Measurements from ENCODE around the gene CATSPERB.
"Not testable (repeated sequence)": the region's sequence is repeated elsewhere in the genome, so short reads cannot be mapped to it uniquely, and the experiment has no call there.

CATSPERB gene

GRCh38 chr14:91580876-91581577 lies 150.9 kb downstream of the CATSPERB start:
- H3K9me3 ChIP-seq (replicated peaks in 1 of 11): peaks cover 24 to 39% (median 29%) of the 10 kb centered on the region in 11 experiments; a peak in 21 of 22 replicates
- no peaks in the 10 kb centered on the region for H4K20me1 ChIP-seq
- TF ChIP-seq Cebpa-rat (IDR thresholded peaks at IDR 0.05): no peak
- H3K36me3 ChIP-seq: no peaks in the 10 kb centered on the region
- no peak overlapping the region for H3K27ac ChIP-seq
- no peaks in the 10 kb centered on the region; a peak in 1 of 22 replicates for H3K27me3 ChIP-seq
- H3K9ac ChIP-seq: no peak overlapping the region
- no peak overlapping the region for H3K4me3 ChIP-seq
- no peak overlapping the region for H3K4me2 ChIP-seq
- no peaks in the 10 kb centered on the region for H3K4me1 ChIP-seq

- Histone ChIP-seq H4K20me1 (no peaks in the 10 kb centered on the region), H3K9me3 (replicated peaks in 1 of 11) (peaks cover 12 to 39% (median 17%) of the 10 kb centered on the region in 11 experiments; a peak in 19 of 22 replicates), H3K4me2 (no peak overlapping the region), H3K9ac (no peak overlapping the region), H3K4me1 (no peaks in the 10 kb centered on the region), H3K4me3 (no peak overlapping the region), H3K27ac (no peak overlapping the region), H3K27me3 (peaks cover 25 to 33% (median 29%) of the 10 kb centered on the region in 11 experiments), H3K36me3 (no peaks in the 10 kb centered on the region)
- TF ChIP-seq Cebpa-rat (IDR thresholded peaks at IDR 0.05): no peak
Measured at GRCh38 chr14:91577632-91578233, 154.2 kb downstream of the CATSPERB start.

DNA sequence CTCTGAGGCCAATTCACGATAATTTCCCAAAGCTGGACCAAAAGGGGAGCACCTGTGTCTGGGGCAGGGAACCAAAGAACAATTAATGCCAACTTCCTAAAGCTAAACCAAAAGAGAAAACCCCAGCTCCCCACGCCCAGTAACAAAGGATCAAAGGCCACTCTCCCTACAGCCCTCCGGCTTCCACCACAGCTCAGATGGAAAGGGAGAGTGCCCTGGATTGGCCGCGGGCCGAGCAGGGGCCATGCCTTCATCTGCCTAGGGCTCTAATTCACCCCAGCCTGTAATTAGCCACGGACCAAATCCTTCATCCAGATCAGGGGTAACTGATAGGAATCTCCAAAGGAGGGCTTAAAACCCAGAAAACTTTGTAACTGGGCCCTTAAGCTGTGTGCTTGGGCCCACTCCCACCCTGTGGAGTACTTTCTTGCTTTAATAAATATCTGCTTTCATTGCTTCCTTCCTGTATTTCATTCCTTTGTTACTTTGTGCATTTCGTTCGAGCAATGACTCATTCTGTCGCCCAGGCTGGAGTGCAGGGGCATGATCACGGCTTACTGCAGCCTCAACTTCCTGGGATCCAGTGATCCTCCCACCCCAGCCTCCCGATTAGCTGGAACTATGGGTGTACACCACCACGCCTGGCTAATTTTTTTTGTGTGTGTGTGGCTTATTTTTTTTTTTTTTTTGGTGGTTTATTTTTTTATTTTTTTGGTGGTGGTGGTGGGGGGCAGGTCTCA lies 156.2 kb downstream of the CATSPERB start:
- H3K9me3 ChIP-seq (replicated peaks in 1 of 11): peaks cover 12 to 39% (median 17%) of the 10 kb centered on the region in 11 experiments; a peak in 19 of 22 replicates
- no peak overlapping the region for H3K4me2 ChIP-seq

GRCh38 chr14:91573894-91574837 lies 157.7 kb downstream of the CATSPERB start:
- peaks cover 0 to 2% (median 0%) of the 10 kb centered on the region in 10 experiments; a peak in 1 of 20 replicates for H3K4me1 ChIP-seq
- H3K4me3 ChIP-seq: peak overlapping the region; percentile 37 to 62 (median 50); a peak in 18 of 20 replicates
- H3K9me3 ChIP-seq (replicated peaks in 1 of 11): peaks cover 12 to 35% (median 17%) of the 10 kb centered on the region in 11 experiments; a peak in 19 of 22 replicates
- H3K36me3 ChIP-seq: no peaks in the 10 kb centered on the region
- peak overlapping the region in 3 of 11 experiments; percentile 12 to 57 (median 17); a peak in 2 of 22 replicates for H3K9ac ChIP-seq
- peaks cover 25 to 36% (median 33%) of the 10 kb centered on the region in 11 experiments for H3K27me3 ChIP-seq
- H3K27ac ChIP-seq: no peak overlapping the region
- no peaks in the 10 kb centered on the region for H4K20me1 ChIP-seq
- peak overlapping the region; percentile 54 to 82 (median 70) for H3K4me2 ChIP-seq
- no peak for TF ChIP-seq Cebpa-rat (IDR thresholded peaks at IDR 0.05)

More for the DNA sequence above, 156.2 kb downstream of the CATSPERB start:
- no peaks in the 10 kb centered on the region for H4K20me1 ChIP-seq
- no peaks in the 10 kb centered on the region for H3K4me1 ChIP-seq
- no peak overlapping the region for H3K27ac ChIP-seq
- no peaks in the 10 kb centered on the region for H3K36me3 ChIP-seq
- H3K9ac ChIP-seq: no peak overlapping the region
- H3K4me3 ChIP-seq: no peak overlapping the region
- no peak for TF ChIP-seq Cebpa-rat (IDR thresholded peaks at IDR 0.05)
- H3K27me3 ChIP-seq: peaks cover 25 to 36% (median 33%) of the 10 kb centered on the region in 11 experiments

DNA sequence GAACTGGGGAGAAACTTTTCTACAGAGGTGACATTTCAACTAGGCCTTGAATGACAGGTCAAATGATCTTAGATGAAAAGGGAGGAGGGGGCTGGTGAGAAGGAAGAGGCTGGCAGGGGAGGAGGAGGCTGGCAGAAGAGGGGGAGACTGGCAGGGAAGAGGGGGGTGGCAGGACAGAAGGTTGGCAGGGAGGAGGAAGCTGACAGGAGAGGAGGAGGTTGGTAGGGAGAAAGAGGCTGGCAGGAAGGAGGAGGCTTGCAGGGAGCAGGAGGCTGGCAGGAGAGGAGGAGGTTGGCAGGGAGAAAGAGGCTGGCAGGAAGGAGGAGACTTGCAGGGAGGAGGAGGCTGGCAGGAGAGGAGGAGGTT lies 158.4 kb downstream of the CATSPERB start:
- Histone ChIP-seq H3K4me3 (peak overlapping the region in 6 of 10 experiments; percentile 37 to 56 (median 51); a peak in 8 of 20 replicates), H3K27ac (no peak overlapping the region), H3K36me3 (no peaks in the 10 kb centered on the region), H3K9me3 (replicated peaks in 1 of 11) (peaks cover 10 to 33% (median 20%) of the 10 kb centered on the region in 11 experiments; a peak in 20 of 22 replicates), H4K20me1 (no peaks in the 10 kb centered on the region), H3K4me1 (peaks cover 0 to 4% (median 0%) of the 10 kb centered on the region in 10 experiments; a peak in 1 of 20 replicates), H3K9ac (no peak overlapping the region), H3K4me2 (peak overlapping the region in 10 of 11 experiments; percentile 54 to 82 (median 72); a peak in 12 of 22 replicates), H3K27me3 (peaks cover 25 to 36% (median 33%) of the 10 kb centered on the region in 11 experiments)
- TF ChIP-seq Cebpa-rat (IDR thresholded peaks at IDR 0.05): no peak

GRCh38 chr14:91570021-91570420 lies 161.9 kb downstream of the CATSPERB start:
- Histone ChIP-seq H3K4me3 (no peak overlapping the region), H3K27ac (no peak overlapping the region), H4K20me1 (no peaks in the 10 kb centered on the region), H3K4me2 (no peak overlapping the region), H3K36me3 (no peaks in the 10 kb centered on the region), H3K9me3 (replicated peaks in 1 of 11) (peaks cover 7 to 32% (median 16%) of the 10 kb centered on the region in 11 experiments; a peak in 17 of 22 replicates), H3K9ac (no peak overlapping the region), H3K27me3 (peaks cover 20 to 28% (median 26%) of the 10 kb centered on the region in 11 experiments), H3K4me1 (peaks cover 0 to 4% (median 0%) of the 10 kb centered on the region in 10 experiments; a peak in 1 of 20 replicates)
- TF ChIP-seq Cebpa-rat (IDR thresholded peaks at IDR 0.05): no peak

DNA sequence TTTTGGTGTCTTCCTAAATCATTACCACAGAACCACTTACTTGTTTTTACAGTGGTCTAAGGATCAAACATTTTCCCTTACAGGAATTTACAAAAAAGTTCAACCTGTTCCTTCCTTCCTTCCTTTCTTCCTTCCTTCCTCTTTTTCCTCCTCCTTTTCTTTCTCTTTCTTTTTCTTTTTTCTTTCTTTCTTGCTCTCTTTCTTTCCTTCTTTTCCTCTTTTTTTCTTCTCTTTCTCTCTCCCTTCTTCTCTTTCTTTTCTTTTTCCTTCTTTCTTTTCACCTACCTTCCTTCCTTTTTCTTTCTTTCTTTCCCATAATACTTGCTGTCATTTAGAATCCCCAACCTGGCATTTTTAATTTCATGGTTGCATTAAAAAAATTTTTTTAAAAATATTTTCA lies 162.6 kb downstream of the CATSPERB start:
- no peak overlapping the region for H3K9ac ChIP-seq
- peak overlapping the region in 3 of 11 experiments; percentile 7 to 18 (median 9); a peak in 2 of 22 replicates for H3K4me2 ChIP-seq
- no peaks in the 10 kb centered on the region for H4K20me1 ChIP-seq
- peaks cover 12 to 20% (median 19%) of the 10 kb centered on the region in 11 experiments for H3K27me3 ChIP-seq
- H3K4me3 ChIP-seq: no peak overlapping the region
- H3K4me1 ChIP-seq: peaks cover 0 to 4% (median 0%) of the 10 kb centered on the region in 10 experiments; a peak in 1 of 20 replicates
- no peak overlapping the region for H3K27ac ChIP-seq
- no peaks in the 10 kb centered on the region for H3K36me3 ChIP-seq
- H3K9me3 ChIP-seq (replicated peaks in 1 of 11): peaks cover 7 to 25% (median 16%) of the 10 kb centered on the region in 11 experiments; a peak in 17 of 22 replicates
- TF ChIP-seq Cebpa-rat (IDR thresholded peaks at IDR 0.05): no peak

DNA sequence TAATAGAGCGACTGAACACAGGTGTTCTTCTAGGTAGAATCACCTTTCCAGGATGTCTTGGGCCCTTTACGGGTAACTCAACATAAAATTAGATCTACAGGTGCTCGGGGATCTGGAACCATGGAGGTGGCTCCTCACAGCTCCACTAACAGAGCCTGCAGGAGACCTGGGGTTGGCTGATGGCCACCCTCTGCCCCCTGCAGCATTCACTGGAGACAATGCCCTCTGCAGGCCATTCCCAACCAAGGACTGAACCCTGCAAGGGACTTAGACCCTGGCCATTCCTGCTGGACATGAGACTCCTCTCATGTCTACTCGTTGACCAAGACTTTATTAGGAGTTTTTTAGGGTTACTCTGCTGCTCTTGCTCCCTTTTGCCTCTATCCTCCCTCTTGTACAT lies 163.3 kb downstream of the CATSPERB start:
- H3K36me3 ChIP-seq: no peaks in the 10 kb centered on the region
- no peaks in the 10 kb centered on the region for H4K20me1 ChIP-seq
- no peak overlapping the region for H3K4me3 ChIP-seq
- H3K27ac ChIP-seq: no peak overlapping the region
- peaks cover 0 to 4% (median 0%) of the 10 kb centered on the region in 10 experiments; a peak in 1 of 20 replicates for H3K4me1 ChIP-seq
- H3K27me3 ChIP-seq: peaks cover 6 to 14% (median 12%) of the 10 kb centered on the region in 11 experiments
- H3K9me3 ChIP-seq (replicated peaks in 1 of 11): peaks cover 6 to 18% (median 13%) of the 10 kb centered on the region in 11 experiments; a peak in 16 of 22 replicates
- no peak for TF ChIP-seq Cebpa-rat (IDR thresholded peaks at IDR 0.05)
- peak overlapping the region in 2 of 11 experiments; percentile 7 to 18; a peak in 2 of 22 replicates for H3K4me2 ChIP-seq
- no peak overlapping the region for H3K9ac ChIP-seq

DNA sequence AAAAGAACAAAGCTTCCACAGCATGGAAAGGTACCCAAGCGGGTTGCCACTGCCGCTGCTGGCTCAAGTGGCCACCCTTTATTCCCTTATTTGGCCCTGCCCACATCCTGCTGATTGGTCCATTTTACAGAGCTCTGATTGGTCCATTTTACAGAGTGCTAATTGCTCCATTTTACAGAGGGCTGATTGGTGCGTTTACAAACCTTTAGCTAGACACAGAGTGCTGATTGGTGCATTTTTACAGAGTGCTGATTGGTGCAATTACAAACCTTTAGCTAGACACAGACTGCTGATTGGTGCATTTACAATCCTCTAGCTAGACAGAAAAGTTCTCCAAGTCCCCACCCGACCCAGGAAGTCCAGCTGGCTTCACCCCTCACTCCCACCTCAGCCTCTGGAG lies 164.1 kb downstream of the CATSPERB start:
- H3K4me2 ChIP-seq, H3K27me3 ChIP-seq, H3K36me3 ChIP-seq: not testable (repeated sequence)

More for the DNA sequence above, 164.1 kb downstream of the CATSPERB start:
- H3K4me3 ChIP-seq, H3K4me1 ChIP-seq, H3K27ac ChIP-seq, H4K20me1 ChIP-seq, H3K9ac ChIP-seq: not testable (repeated sequence)
- peaks cover 7 to 18% (median 13%) of the 10 kb centered on the region in 11 experiments; a peak in 16 of 22 replicates for H3K9me3 ChIP-seq (replicated peaks in 1 of 11)
